Stimulated activated effector memory CD8-positive, alpha-beta T cell treated with anti-CD3 and anti-CD28 coated beads, Interleukin-12 subunit alpha, Interleukin-12 subunit beta, amount 100 ng/mL, for 72 hours (primary cell): ENCODE data around the gene OR2AG2.

Experiments
- ATAC-seq: fragments of 150-1000 bp; cut with Tn5 transposase; 2 replicates; pipeline ENCODE4 v1.10.0; 2021
- DNase-seq, 2 donors: peaks; one replicate each; pipeline ENCODE4 v3.0.0; 2021 to 2022; ENCODE audit warnings: low spot score in 2 of 2
- H3K27ac Mint-ChIP-seq: one replicate; pipeline ENCODE4 v1.8.0; 2022; ENCODE audit warnings: mild to moderate bottlenecking, mixed read lengths
- H3K36me3 Mint-ChIP-seq: one replicate; pipeline ENCODE4 v1.8.0; 2022; ENCODE audit warnings: mild to moderate bottlenecking, mixed read lengths
- H3K4me1 Mint-ChIP-seq: one replicate; pipeline ENCODE4 v1.8.0; 2022; ENCODE audit warnings: mixed read lengths
- H3K4me3 Mint-ChIP-seq: one replicate; pipeline ENCODE4 v1.8.0; 2022; ENCODE audit warnings: mild to moderate bottlenecking, mixed read lengths
- H3K9me3 Mint-ChIP-seq: one replicate; pipeline ENCODE4 v1.8.0; 2022; ENCODE audit warnings: mixed read lengths

OR2AG2 gene

DNA sequence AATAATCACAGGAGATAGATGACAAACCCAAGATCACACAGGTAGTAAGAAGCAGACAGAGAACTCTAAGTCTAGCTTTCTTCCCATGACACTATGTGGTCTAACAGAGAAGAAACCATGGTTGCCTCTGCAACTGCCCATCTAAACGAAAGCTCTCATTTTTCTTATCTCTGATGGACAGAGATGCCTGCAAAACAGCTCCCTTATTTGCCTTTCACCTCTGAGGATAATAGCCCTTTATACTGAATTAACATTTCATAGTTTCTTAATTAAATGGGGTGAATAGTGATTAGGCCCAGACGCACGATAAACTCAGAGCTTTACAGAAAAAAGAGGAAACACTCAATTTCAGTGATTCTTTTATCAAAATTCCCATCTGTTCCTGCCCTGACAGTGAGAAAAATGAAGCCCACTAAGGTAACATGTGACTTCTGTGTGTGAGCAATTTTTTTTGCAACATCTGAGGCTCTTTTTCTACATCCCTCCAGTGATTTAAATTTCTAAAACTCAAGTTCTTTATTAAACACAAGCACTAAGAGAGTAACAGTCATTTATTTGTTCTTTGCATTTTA lies 24.6 kb downstream of the OR2AG2 start:
- Mint-ChIP-seq H3K36me3 (peaks cover 21% of the 10 kb centered on the region), H3K9me3 (no peaks in the 10 kb centered on the region), H3K27ac (no peak overlapping the region), H3K4me1 (peaks cover 21% of the 10 kb centered on the region), H3K4me3 (no peak overlapping the region)
- DNase-seq (no peak), ATAC-seq (no peak)

DNA sequence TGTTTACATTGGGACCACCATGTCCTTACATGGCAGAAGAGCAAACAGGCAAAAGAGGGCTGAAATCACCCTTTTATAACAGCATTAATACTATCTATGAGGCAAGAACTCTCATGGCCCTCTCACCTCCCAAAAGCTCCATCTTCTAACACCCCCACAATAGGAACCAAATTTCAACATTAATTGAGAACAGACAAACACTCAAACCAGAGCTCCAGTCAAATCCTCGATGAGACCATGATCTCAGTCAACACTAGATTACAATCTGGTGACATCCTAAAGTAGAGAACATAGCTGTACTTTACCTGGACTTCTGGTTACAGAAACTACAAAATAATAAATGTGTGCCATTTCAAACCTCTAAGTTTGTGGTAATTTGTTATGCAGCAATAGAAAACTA lies 25.1 kb downstream of the OR2AG2 start:
- Mint-ChIP-seq H3K27ac (no peak overlapping the region), H3K9me3 (no peaks in the 10 kb centered on the region), H3K4me1 (peaks cover 27% of the 10 kb centered on the region), H3K4me3 (no peak overlapping the region), H3K36me3 (peaks cover 26% of the 10 kb centered on the region)
- DNase-seq (no peak), ATAC-seq (peak; percentile 63)

DNA sequence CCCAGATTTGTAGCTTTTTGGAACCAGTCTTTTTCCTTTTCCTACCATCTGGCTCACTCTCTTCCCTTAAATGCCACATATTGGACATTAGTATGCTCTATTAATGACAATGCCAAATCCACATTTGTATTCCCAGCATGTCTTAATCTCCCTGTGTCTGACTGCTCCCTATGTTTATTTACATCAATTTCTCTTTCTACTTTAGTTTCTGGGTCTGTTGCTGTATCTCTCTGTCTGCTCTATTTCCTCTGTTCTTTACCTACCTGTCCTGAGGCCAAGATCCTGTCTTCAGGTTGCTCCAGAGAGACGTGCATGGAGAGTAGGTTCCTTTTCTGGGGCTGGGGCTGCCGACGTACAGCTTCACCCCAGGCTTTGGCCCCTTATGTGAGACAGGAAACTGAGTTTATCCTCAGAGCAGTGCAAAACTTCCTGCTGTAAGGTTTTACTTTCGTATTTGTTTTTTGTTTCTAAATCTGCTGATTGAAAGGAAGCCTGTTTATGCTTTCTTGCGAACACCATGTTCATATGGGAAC lies 25.6 kb downstream of the OR2AG2 start:
- Mint-ChIP-seq H3K27ac (no peak overlapping the region), H3K4me3 (no peak overlapping the region), H3K4me1 (peaks cover 29% of the 10 kb centered on the region), H3K36me3 (peaks cover 28% of the 10 kb centered on the region), H3K9me3 (no peaks in the 10 kb centered on the region)
- DNase-seq (peak in 1 of 2 donors; percentile 64), ATAC-seq (peak; percentile 83)

DNA sequence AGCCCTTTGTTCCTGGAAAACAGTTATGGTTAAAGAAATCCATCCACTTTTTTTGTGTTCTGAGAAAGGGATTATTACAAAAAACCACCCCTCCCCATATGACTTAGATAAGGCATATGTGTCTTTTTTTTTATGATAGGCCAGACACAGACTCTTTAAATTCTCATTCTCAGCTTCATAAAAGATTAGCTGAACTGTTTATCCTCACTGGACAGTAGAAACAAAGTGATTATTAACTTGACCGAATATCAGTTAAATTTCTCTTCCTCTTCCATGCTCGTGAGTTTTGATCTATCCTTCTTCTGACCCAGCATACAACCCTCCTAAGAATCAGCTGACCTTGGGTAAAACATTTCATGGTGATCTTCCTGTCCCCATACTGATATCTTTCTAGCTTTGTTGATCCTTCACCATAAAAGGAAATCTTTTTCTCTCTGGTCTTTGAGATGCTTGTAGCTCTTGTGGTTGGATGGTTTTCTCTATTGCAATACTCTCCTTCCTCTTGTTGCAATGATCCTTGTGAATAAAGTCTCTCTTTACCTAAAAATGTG lies 26.2 kb downstream of the OR2AG2 start:
- DNase-seq = no peak
- H3K4me1 Mint-ChIP-seq = peaks cover 35% of the 10 kb centered on the region
- H3K27ac Mint-ChIP-seq = no peak overlapping the region
- H3K9me3 Mint-ChIP-seq = no peaks in the 10 kb centered on the region
- H3K36me3 Mint-ChIP-seq = peaks cover 34% of the 10 kb centered on the region
- ATAC-seq = peak; percentile 65
- H3K4me3 Mint-ChIP-seq = no peak overlapping the region

DNA sequence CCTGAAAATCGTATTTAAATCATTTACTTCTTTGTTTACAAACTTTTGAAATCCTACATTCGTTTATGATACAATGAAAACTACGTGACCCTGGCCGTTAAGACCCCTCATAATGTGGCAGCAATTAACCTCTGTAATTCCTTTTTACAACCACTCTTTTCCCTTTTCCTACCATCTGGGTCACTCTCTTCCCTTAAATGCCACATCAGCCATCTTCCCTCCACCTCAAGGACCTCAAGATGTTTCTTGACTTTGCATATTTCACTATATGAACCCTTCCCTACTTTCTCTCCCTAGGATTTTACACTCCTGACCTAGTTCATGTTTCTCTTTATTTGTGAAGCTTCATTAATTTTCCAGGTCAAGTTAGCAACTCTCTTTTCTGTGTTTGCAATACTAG lies 26.8 kb downstream of the OR2AG2 start:
- H3K9me3 Mint-ChIP-seq = no peaks in the 10 kb centered on the region
- no peak for DNase-seq
- H3K4me1 Mint-ChIP-seq = peaks cover 36% of the 10 kb centered on the region
- peaks cover 39% of the 10 kb centered on the region for H3K36me3 Mint-ChIP-seq
- H3K27ac Mint-ChIP-seq = no peak overlapping the region
- ATAC-seq = no peak
- no peak overlapping the region for H3K4me3 Mint-ChIP-seq

DNA sequence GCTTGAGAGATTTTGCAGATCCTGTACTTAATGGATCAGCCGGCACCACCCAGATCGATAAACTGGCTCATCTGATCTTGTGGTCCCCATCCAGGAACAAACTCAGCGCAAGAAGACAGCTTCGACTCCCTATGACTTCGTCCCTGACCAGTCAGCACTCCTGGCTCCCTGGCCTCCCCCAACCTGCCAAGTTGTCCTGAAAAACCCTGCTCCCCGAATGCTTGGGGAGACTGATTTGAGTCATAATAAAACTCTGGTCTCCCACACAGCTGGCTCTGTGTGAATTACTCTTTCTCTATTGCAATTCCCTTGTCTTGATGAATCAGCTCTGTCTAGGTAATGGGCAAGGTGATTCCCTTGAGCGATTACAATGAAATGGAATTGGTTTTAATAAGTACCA lies 29.5 kb downstream of the OR2AG2 start:
- Mint-ChIP-seq H3K27ac (no peak overlapping the region), H3K36me3 (peaks cover 59% of the 10 kb centered on the region), H3K4me3 (no peak overlapping the region), H3K9me3 (no peaks in the 10 kb centered on the region), H3K4me1 (peaks cover 52% of the 10 kb centered on the region)
- DNase-seq (peak in 1 of 2 donors; percentile 63), ATAC-seq (peak; percentile 12)

DNA sequence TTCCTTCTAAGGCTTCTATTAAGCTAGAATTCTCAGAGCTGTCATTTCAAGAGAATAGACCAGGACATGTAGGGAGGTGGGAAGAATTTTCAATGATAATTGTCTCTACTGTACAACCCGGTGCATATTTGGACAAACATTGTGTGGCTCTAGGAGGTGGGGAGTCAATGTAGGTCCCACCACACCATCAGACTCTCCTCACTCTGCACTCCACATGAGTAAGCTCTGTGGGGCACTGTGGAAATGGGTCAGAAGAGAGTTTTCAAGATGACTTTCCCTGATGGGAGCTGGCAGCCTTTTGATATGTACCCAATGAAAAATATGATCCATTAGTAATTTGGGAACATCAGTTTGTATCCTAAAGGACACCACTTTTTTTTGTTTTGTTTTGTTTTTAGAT lies 33.2 kb downstream of the OR2AG2 start:
- no peak for DNase-seq
- Mint-ChIP-seq H3K4me3 (no peak overlapping the region), H3K36me3 (peaks cover 89% of the 10 kb centered on the region), H3K27ac (peak overlapping the region; percentile 89), H3K4me1 (peaks cover 87% of the 10 kb centered on the region), H3K9me3 (no peaks in the 10 kb centered on the region)
- peak; percentile 62 for ATAC-seq

DNA sequence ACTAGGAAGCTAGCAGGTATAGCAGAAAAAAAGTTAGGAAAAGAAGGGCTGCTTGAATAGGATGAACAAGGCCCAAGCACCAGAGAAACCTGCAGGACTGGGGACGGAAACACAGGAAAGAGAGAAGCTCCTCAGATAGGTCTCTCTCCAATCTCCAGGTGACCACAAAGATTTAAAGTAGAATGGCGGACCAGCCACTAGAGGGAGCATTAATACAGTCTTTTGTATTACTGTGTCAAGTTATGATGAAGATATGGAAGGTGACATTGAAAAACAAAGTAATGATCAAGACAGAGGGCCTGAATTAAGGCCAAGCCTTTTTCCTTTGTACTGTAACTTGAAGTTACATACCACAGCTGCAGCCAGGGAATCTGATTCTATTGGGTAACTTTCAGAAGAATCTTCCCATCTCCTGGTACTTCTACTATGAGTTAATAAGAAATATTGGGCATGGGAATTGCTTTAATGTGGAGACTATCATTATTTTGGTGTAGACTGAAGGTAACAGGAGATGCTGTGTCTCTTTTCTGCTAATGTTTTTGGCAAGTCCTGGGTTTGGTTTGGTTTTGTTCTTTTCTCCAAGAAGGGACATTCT lies 33.8 kb downstream of the OR2AG2 start:
- Mint-ChIP-seq H3K36me3 (peaks cover 89% of the 10 kb centered on the region), H3K4me3 (peak overlapping the region; percentile 47), H3K27ac (peak overlapping the region; percentile 89), H3K9me3 (no peaks in the 10 kb centered on the region), H3K4me1 (peaks cover 83% of the 10 kb centered on the region)
- peak; percentile 69 for ATAC-seq
- DNase-seq = peak; percentile 37 to 75

DNA sequence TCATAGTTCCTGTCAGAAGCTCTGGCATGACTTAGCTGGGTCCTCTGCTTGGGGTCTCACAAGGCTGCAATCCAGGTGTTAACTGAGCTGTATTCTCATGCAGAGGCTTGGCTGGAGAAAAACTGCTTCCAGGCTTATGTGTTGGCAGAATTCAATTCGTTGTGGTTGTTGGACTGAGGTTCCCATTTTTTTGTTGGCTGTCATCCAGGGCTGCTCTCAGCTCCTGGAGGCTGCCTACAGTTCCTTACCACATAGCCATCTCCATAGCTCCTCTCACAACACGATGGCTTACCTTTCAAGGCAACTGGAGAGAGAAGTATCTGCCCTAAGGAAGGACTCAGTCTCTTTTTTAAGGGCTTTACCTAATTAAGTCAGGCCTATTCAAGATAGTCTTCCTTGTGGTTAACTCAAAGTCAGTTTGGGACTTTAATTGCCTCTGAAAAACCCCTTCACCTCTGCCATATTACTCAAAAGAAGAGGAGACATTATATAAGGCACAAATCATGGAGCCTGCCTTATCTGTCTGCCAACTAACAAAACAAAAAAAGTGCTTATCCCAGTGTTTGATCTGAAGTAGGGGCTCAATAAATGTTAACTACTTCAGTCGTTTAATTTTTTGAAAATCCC lies 35.2 kb downstream of the OR2AG2 start:
- DNase-seq = no peak
- peaks cover 88% of the 10 kb centered on the region for H3K36me3 Mint-ChIP-seq

DNA sequence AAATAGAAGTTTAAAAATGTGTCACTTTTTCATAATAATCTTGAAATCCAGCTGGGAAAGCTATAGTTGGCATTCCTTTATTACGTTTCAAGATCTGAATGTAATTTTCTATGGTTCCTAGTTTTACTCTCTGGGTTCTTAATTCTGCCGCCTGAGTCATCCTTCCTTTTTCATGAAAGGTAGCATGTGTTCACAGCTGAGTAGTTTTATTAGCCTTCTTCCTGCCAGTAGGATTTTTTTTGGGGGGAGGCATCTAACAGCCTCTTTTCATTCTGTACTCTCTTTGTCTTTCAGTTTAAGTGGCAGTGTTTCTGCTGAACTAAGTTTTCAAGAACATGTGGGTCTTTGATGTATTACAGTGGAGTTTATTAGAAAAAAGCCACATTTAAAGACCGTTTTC lies 36.5 kb downstream of the OR2AG2 start:
- no peaks in the 10 kb centered on the region for H3K9me3 Mint-ChIP-seq
- H3K27ac Mint-ChIP-seq = peak overlapping the region; percentile 89
- DNase-seq = no peak
- ATAC-seq = peak; percentile 50
- peaks cover 62% of the 10 kb centered on the region for H3K4me1 Mint-ChIP-seq
- peaks cover 82% of the 10 kb centered on the region for H3K36me3 Mint-ChIP-seq
- H3K4me3 Mint-ChIP-seq = peak overlapping the region; percentile 47

More for the DNA sequence above, 35.2 kb downstream of the OR2AG2 start:
- peak overlapping the region; percentile 89 for H3K27ac Mint-ChIP-seq
- peak overlapping the region; percentile 47 for H3K4me3 Mint-ChIP-seq
- peak; percentile 83 for ATAC-seq
- peaks cover 70% of the 10 kb centered on the region for H3K4me1 Mint-ChIP-seq
- no peaks in the 10 kb centered on the region for H3K9me3 Mint-ChIP-seq

DNA sequence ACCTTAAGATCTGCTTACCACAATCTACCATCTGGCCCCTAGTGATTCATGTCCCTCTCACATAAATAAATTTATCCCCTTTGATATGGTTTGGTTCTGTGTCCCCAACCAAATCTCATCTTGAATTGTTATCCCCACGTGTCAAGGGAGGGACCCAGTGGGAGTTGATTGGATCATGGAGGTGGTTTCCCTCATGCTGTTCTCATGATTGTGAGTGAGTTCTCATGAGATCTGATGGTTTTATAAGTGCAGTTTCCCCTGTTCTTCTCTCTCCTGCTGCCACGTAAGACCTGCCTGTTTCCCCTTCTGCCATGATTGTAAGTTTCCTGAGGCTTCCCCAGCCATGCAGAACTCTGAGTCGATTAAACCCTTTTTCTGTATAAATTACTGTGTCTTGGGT lies 37.2 kb downstream of the OR2AG2 start:
- Mint-ChIP-seq H3K4me3 (peak overlapping the region; percentile 47), H3K36me3 (peaks cover 78% of the 10 kb centered on the region), H3K9me3 (no peaks in the 10 kb centered on the region), H3K4me1 (peaks cover 57% of the 10 kb centered on the region), H3K27ac (peak overlapping the region; percentile 89)
- ATAC-seq = no peak
- no peak for DNase-seq

DNA sequence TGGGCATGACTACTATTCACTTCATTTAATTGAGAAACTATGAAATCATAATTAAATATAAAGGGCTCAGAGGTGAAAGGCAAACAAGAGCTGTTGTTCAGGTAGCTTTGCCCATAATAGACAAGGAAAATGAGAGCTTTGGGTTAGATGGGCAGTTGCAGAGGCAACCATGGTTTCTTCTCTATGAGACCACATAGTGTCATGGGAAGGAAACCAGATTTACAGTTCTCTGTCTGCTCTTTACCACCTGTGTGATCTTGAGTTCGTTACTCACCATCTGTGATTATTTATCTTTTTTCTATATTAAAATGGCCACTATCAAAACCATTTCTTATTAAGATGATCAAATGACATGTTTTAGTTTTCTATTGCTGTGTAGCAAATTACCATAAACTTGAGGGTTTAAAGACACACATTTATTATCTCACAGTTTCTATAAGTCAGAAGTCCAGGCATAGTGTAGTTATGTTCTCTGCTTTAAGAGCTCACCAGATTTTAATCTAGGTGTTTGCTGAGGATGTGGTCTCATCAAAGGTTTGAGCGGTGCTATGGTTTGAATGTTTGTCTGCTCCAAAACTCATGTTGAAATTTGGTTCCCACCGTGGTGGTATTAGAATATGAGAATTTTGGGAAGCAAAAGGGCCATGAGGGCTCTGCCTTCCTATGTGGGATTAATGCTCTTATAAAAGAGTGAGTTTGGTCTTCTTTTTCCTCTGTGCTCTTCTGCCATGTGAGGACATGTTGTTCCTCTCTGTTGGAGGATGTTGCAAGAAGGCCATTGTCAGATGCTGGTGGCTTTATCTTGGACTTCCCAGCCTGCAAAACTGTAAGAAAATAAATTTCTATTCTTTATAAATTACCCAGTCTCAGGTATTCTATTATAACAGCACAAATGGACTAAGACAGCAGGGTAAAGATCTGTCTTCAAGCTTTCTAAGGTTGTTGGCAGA lies 38.2 kb downstream of the OR2AG2 start:
- Mint-ChIP-seq H3K27ac (peak overlapping the region; percentile 89), H3K36me3 (peaks cover 79% of the 10 kb centered on the region)
- peak; percentile 75 for ATAC-seq

DNA sequence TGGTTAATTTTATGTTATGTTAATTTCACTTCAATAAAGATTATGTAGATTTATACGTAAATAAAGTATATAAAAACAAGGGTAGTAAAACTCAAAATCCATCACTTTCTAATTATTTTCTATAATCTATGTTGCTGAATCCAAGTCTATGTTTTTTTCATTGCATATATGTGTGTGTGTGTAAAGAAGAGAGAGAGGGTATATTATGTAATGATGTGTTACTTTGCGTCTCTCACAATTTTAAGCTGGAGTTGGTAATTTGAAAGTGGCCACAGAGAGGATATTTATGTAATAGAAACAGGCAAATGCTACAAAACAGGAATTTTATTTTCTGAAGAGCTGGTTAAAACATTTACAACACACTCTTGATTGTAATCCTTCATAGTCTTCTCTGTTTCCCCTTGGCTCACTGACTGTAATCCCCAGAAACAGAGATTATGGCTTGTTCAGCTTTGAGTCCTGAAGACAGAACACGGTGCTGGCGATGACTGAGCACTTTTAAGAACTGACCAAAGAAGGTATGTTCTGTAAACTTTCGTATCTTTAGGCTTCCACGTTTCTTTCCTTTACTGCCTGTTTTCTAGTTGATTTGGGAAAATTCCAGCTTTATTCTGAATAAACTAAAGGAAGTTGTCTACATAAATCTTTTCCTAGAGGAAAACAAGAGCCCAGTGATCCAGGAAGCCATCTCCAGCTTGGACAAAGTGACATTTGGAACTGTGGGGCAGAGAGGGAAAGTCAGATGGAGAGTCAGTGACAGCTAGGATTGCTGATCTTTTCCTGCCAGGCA lies 43.6 kb downstream of the OR2AG2 start:
- H3K27ac Mint-ChIP-seq = peak overlapping the region; percentile 82
- no peak overlapping the region for H3K4me3 Mint-ChIP-seq
- DNase-seq (no peak), ATAC-seq (no peak)
- H3K4me1 Mint-ChIP-seq = peaks cover 54% of the 10 kb centered on the region
- H3K36me3 Mint-ChIP-seq = peaks cover 61% of the 10 kb centered on the region
- H3K9me3 Mint-ChIP-seq = peaks cover 8% of the 10 kb centered on the region

More for the DNA sequence above, 38.2 kb downstream of the OR2AG2 start:
- DNase-seq = no peak
- no peak overlapping the region for H3K4me3 Mint-ChIP-seq
- no peaks in the 10 kb centered on the region for H3K9me3 Mint-ChIP-seq
- H3K4me1 Mint-ChIP-seq = peaks cover 58% of the 10 kb centered on the region

DNA sequence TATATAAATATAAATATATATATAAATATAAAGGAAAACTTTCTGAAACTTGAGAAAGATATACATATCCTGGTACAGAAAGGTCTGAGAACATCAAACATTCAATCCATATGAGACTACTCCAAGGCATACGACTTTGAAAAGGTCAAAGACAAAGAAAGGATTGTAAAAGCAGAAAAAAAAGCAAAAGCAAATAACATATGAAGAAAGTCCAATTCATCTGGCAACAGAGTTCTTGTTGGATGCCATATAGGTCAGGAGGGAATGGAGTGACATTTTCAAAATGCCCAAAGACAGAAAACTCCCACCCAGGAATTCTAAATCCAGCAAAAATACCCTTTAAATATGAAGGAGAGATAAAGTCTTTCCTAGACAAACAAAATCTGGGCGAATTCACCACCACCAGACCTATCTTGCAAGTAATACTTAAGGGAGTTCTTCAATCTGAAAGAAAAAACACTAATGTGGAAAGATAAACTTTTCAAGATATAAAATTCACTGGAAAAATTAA lies 46.3 kb downstream of the OR2AG2 start:
- Mint-ChIP-seq H3K9me3 (peaks cover 12% of the 10 kb centered on the region), H3K4me3 (no peak overlapping the region), H3K4me1 (peaks cover 79% of the 10 kb centered on the region), H3K27ac (no peak overlapping the region), H3K36me3 (peaks cover 69% of the 10 kb centered on the region)
- DNase-seq (no peak), ATAC-seq (no peak)
